Mesenchymal stem cell (in vitro differentiated cells and primary cell): ENCODE measurements around the gene SLX1A.

Experiments
- DNase-seq: peaks from one replicate; pipeline ENCODE4 v3.0.0-alpha.2; 2013
- H2AFZ ChIP-seq: one replicate; pipeline ENCODE4 v1.6.1; 2013; ENCODE audit warnings: low read depth, mild to moderate bottlenecking, control low read depth, inconsistent platforms, low read length, moderate library complexity
- H2AK5ac ChIP-seq: 2 replicates; pipeline ENCODE4 v1.6.1; 2013; ENCODE audit warnings: low read length, moderate library complexity, mild to moderate bottlenecking, inconsistent platforms; ENCODE audit not compliant: severe bottlenecking
- H2BK120ac ChIP-seq: one replicate; pipeline ENCODE4 v1.6.1; 2013; ENCODE audit warnings: low read depth, mild to moderate bottlenecking, inconsistent platforms, low read length, moderate library complexity
- H2BK12ac ChIP-seq, 2 experiments: one replicate each; pipeline ENCODE4 v1.6.1; 2013; ENCODE audit warnings: inconsistent platforms in 2 of 2, low read length in 2 of 2, mild to moderate bottlenecking in 2 of 2, moderate library complexity in 2 of 2, control low read depth in 1 of 2
- H2BK15ac ChIP-seq: one replicate; pipeline ENCODE4 v1.6.1; 2013; ENCODE audit warnings: mild to moderate bottlenecking, low read depth, inconsistent platforms; ENCODE audit not compliant: poor library complexity, severe bottlenecking
- H2BK5ac ChIP-seq: 2 replicates; pipeline ENCODE4 v1.6.1; 2013; ENCODE audit warnings: low read depth, mild to moderate bottlenecking, low read length, control low read depth, inconsistent platforms; ENCODE audit not compliant: poor library complexity, severe bottlenecking
- H3K14ac ChIP-seq, 2 experiments: one replicate each; pipeline ENCODE4 v1.6.1; 2013; ENCODE audit warnings: inconsistent platforms in 2 of 2, low read length in 2 of 2, control low read depth in 1 of 2, mild to moderate bottlenecking in 1 of 2, moderate library complexity in 1 of 2
- H3K18ac ChIP-seq, 2 experiments: one replicate each; pipeline ENCODE4 v1.6.1; 2013; ENCODE audit warnings: inconsistent platforms in 2 of 2, low read length in 2 of 2, control low read depth in 1 of 2, low read depth in 1 of 2, mild to moderate bottlenecking in 1 of 2
- H3K23ac ChIP-seq, 2 experiments: one replicate each; pipeline ENCODE4 v1.6.1; 2013; ENCODE audit warnings: inconsistent platforms in 2 of 2, low read length in 2 of 2, mild to moderate bottlenecking in 2 of 2, moderate library complexity in 2 of 2, control low read depth in 1 of 2
- H3K27ac ChIP-seq: 2 replicates; pipeline ENCODE4 v1.5.1; 2013; ENCODE audit warnings: mild to moderate bottlenecking, moderate library complexity, low read length, control low read depth, inconsistent platforms; ENCODE audit not compliant: poor library complexity, severe bottlenecking
- H3K27me3 ChIP-seq, 2 experiments: 2 replicates each; pipeline versions ENCODE4 v1.6.1 to v1.7.0; 2013; ENCODE audit warnings: low read length in 2 of 2, mild to moderate bottlenecking in 2 of 2, moderate library complexity in 2 of 2, control low read depth in 1 of 2, inconsistent platforms in 1 of 2; ENCODE audit not compliant: control insufficient read depth in 1 of 2, insufficient read depth in 1 of 2
- H3K36me3 ChIP-seq, 2 experiments: 2 replicates each; pipeline versions ENCODE4 v1.6.1 to v1.7.0; 2013; ENCODE audit warnings: low read length in 2 of 2, control low read depth in 1 of 2, inconsistent platforms in 1 of 2, low read depth in 1 of 2, mild to moderate bottlenecking in 1 of 2; ENCODE audit not compliant: insufficient read depth in 2 of 2, control insufficient read depth in 1 of 2
- H3K4ac ChIP-seq, 2 experiments: one replicate each; pipeline ENCODE4 v1.6.1; 2013; ENCODE audit warnings: inconsistent platforms in 2 of 2, low read length in 2 of 2, mild to moderate bottlenecking in 2 of 2, moderate library complexity in 2 of 2, control low read depth in 1 of 2, low read depth in 1 of 2
- H3K4me1 ChIP-seq: 2 replicates; pipeline ENCODE4 v1.6.1; 2013; ENCODE audit warnings: low read depth, low read length, control low read depth; ENCODE audit not compliant: control insufficient read depth, insufficient read depth
- H3K4me2 ChIP-seq: 2 replicates; pipeline ENCODE4 v1.6.1; 2013; ENCODE audit warnings: low read length, mild to moderate bottlenecking, inconsistent platforms; ENCODE audit not compliant: poor library complexity, severe bottlenecking
- H3K4me3 ChIP-seq, 2 experiments: 2 replicates each; pipeline versions ENCODE4 v1.5.1 to v1.7.0; 2013; ENCODE audit warnings: low read length in 2 of 2, mild to moderate bottlenecking in 2 of 2, control low read depth in 1 of 2, low read depth in 1 of 2; ENCODE audit not compliant: insufficient read depth in 1 of 2
- H3K79me1 ChIP-seq: replicated peaks from 2 replicates; pipeline ENCODE4 v1.6.1; 2013; ENCODE audit warnings: mild to moderate bottlenecking, control low read depth, low read length, inconsistent platforms; ENCODE audit not compliant: poor library complexity, severe bottlenecking
- H3K9ac ChIP-seq: 2 replicates; pipeline ENCODE4 v1.7.0; 2013; ENCODE audit warnings: mild to moderate bottlenecking, low read length, moderate library complexity
- H3K9me3 ChIP-seq: 2 replicates; pipeline ENCODE4 v1.7.0; 2013; ENCODE audit warnings: mild to moderate bottlenecking, low read length; ENCODE audit not compliant: control insufficient read depth
- H4K8ac ChIP-seq: one replicate; pipeline ENCODE4 v1.6.1; 2013; ENCODE audit warnings: inconsistent platforms, mild to moderate bottlenecking, low read length, moderate library complexity
- H4K91ac ChIP-seq: one replicate; pipeline ENCODE4 v1.6.1; 2013; ENCODE audit warnings: mild to moderate bottlenecking, low read length, inconsistent platforms
- WGBS: methylation state at CpG from one replicate; pipeline ENCODE4 v1.1.7; 2013; ENCODE audit warnings: mixed read lengths; 5-methylcytosine and 5-hydroxymethylcytosine counted together

SLX1A gene

DNA sequence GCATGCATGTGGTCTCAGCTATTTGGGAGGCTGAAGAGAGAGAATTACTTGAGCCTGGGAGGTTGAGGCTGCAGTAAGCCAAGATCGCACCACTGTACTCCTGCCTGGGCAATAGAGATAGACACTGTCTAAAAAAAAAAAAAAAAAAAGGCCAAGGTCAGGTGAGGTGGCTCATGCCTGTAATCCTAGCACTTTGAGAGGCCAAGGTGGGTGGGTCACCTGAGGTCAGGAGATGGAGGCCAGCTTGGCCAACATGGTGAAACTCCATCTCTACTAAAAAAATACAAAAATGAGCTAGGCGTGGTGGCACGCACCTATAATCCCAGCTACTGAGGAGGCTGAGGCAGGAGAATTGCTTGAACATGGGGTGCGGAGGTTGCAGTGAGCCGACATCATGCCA, 38.5 kb upstream of the SLX1A start:
- H4K91ac ChIP-seq, result no peak overlapping the region
- no peak overlapping the region for H2BK5ac ChIP-seq
- no peak overlapping the region for H3K4me2 ChIP-seq
- WGBS, result 87% methylated on average over 3 of the region's 5 CpGs
- H3K79me1 ChIP-seq, result no peaks in the 10 kb centered on the region
- H3K27ac ChIP-seq, result no peak overlapping the region
- H3K9me3 ChIP-seq, result no peaks in the 10 kb centered on the region
- H2BK15ac ChIP-seq, result no peak overlapping the region
- no peak overlapping the region for H4K8ac ChIP-seq
- no peak overlapping the region for H2BK120ac ChIP-seq
- H3K4me1 ChIP-seq, result no peaks in the 10 kb centered on the region
- no peak overlapping the region for H3K4ac ChIP-seq
- H3K23ac ChIP-seq, result peak overlapping the region in 1 of 2 experiments; percentile 14
- no peak overlapping the region for H3K14ac ChIP-seq
- H3K4me3 ChIP-seq, result no peak overlapping the region
- H2BK12ac ChIP-seq, result no peak overlapping the region
- no peak overlapping the region for H3K18ac ChIP-seq
- no peak overlapping the region for H2AFZ ChIP-seq
- H2AK5ac ChIP-seq, result no peak overlapping the region
- H3K36me3 ChIP-seq, result no peaks in the 10 kb centered on the region
- no peaks in the 10 kb centered on the region for H3K27me3 ChIP-seq
- no peak overlapping the region for H3K9ac ChIP-seq
- DNase-seq, result no peak

DNA sequence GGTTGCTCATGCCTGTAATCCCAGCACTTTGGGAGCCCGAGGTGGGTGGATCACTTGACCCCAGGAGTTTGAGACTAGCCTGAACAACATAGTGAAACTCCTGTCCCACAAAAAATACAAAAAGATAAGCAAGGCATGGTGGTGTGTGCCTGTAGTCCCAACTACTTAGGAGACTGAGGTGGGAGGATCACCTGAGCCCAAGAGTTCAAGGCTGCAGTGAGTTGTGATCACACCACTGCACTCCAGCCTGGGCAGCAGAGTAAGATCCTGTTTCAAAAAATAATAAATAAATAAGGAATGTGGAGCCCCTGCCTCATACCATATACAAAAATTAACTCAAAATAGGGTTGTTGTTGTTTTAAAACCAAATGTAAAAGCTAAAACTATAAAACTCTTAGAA, 36.5 kb upstream of the SLX1A start:
- Histone ChIP-seq H2BK15ac (no peak overlapping the region), H3K23ac (no peak overlapping the region), H2AFZ (no peak overlapping the region), H3K4me1 (no peaks in the 10 kb centered on the region), H2AK5ac (no peak overlapping the region), H4K91ac (no peak overlapping the region), H2BK12ac (no peak overlapping the region), H3K36me3 (no peaks in the 10 kb centered on the region), H3K27ac (no peak overlapping the region), H3K4ac (no peak overlapping the region), H3K27me3 (no peaks in the 10 kb centered on the region), H3K4me3 (no peak overlapping the region), H3K18ac (no peak overlapping the region), H2BK5ac (no peak overlapping the region), H3K9ac (no peak overlapping the region), H4K8ac (no peak overlapping the region), H2BK120ac (no peak overlapping the region), H3K14ac (no peak overlapping the region), H3K4me2 (no peak overlapping the region), H3K79me1 (no peaks in the 10 kb centered on the region), H3K9me3 (no peaks in the 10 kb centered on the region)
- WGBS, result 88% methylated on average over 1 of the region's 1 CpG
- no peak for DNase-seq

DNA sequence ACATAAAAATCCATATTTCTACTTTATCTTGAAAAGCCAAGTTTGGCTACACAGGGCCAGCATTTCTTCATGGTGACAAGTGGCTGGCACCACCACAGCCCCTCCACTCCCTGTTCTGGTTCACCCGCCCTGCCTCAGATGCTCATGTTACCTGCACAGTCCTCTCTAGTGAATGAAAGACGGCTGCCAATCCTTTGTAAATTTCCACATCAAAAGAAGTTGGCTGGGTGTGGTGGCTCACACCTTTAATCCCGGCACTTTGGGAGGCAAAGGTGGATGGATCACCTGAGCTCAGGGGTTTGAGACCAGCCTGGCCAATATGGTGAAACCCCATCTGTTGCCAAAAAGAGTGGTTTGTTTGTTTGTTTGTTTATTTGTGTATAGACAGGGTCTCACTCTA, 30.1 kb upstream of the SLX1A start:
- H2BK12ac ChIP-seq, result no peak overlapping the region
- H3K23ac ChIP-seq, result no peak overlapping the region
- no peak overlapping the region for H3K4ac ChIP-seq
- no peak overlapping the region for H4K91ac ChIP-seq
- H3K4me3 ChIP-seq, result no peak overlapping the region
- no peak overlapping the region for H2BK15ac ChIP-seq
- H3K4me1 ChIP-seq, result no peaks in the 10 kb centered on the region
- no peak overlapping the region for H3K18ac ChIP-seq
- H3K4me2 ChIP-seq, result no peak overlapping the region
- no peaks in the 10 kb centered on the region for H3K27me3 ChIP-seq
- H3K79me1 ChIP-seq, result no peaks in the 10 kb centered on the region
- H2BK5ac ChIP-seq, result no peak overlapping the region
- no peak overlapping the region for H4K8ac ChIP-seq
- no peaks in the 10 kb centered on the region for H3K9me3 ChIP-seq
- no peak overlapping the region for H3K9ac ChIP-seq
- no peak overlapping the region for H2BK120ac ChIP-seq
- H2AFZ ChIP-seq, result no peak overlapping the region
- 63% methylated on average over 3 of the region's 3 CpGs for WGBS
- no peak for DNase-seq
- no peak overlapping the region for H2AK5ac ChIP-seq
- no peak overlapping the region for H3K14ac ChIP-seq
- no peaks in the 10 kb centered on the region for H3K36me3 ChIP-seq
- no peak overlapping the region for H3K27ac ChIP-seq

DNA sequence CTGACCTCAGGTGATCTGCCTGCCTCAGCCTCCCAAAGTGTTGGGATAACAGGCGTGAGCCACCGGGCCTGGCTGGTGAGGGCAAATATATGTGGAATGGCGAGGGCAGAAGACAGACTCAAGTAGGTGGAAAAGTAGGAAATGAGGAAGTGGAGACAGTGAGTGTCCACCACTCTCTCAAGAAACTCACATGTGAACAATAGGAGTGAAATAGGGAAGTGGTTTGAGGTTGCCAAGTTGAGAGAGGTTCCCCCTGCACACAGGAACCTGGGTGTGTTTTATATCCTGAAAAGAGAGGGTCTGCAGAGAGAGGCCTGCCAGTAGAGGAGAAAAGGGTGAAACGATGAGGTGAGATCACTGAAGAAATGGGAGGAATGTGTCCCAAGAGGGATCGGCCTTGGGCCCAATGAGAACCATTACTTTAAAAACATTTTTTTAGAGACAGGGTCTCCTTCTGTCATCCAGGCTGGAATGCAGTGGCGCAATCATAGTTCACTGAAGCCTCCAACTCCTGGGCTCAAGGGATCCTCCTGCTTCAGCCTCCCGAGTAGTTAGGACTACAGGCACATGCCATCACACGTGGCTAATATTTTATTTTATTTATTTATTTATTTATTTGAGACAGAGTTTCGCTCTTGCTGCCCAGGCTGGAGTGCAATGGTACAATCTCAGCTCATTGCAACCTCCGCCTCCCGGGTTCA, 27.3 kb upstream of the SLX1A start:
- 96% methylated on average over 9 of the region's 11 CpGs for WGBS
- Histone ChIP-seq H3K9me3 (no peaks in the 10 kb centered on the region), H2BK120ac (no peak overlapping the region), H2BK12ac (no peak overlapping the region), H3K18ac (no peak overlapping the region), H3K4me2 (no peak overlapping the region), H3K23ac (no peak overlapping the region), H3K9ac (no peak overlapping the region), H3K36me3 (no peaks in the 10 kb centered on the region), H3K4me3 (no peak overlapping the region), H2AFZ (no peak overlapping the region), H3K4me1 (no peaks in the 10 kb centered on the region), H2BK15ac (no peak overlapping the region), H2BK5ac (no peak overlapping the region), H3K27ac (no peak overlapping the region), H3K79me1 (no peaks in the 10 kb centered on the region), H3K4ac (no peak overlapping the region), H4K91ac (no peak overlapping the region), H3K27me3 (no peaks in the 10 kb centered on the region), H2AK5ac (no peak overlapping the region), H4K8ac (no peak overlapping the region), H3K14ac (no peak overlapping the region)
- no peak for DNase-seq
